Neutrophil (primary cell): ENCODE data around the gene RPS14.

Experiments used
- H3K27ac ChIP-seq: fragments of 200-600 bp; sonication (generic); 2 replicates; pipeline ENCODE4 v1.5.1; 2016; ENCODE audit warnings: mild to moderate bottlenecking, moderate library complexity
- H3K27me3 ChIP-seq: fragments of 200-600 bp; sonication (generic); 2 replicates; pipeline ENCODE4 v1.6.0; 2016; ENCODE audit warnings: mild to moderate bottlenecking
- H3K36me3 ChIP-seq: fragments of 200-600 bp; sonication (generic); 2 replicates; pipeline ENCODE4 v1.5.1; 2017
- H3K4me1 ChIP-seq, 2 experiments: fragments of 200-600 bp in 1 of 2; sonication (generic) in 1 of 2; 1 replicate in 1 of 2; 2 replicates in 1 of 2; pipeline versions ENCODE4 v1.5.1 to v1.6.1; 2013 to 2016; ENCODE audit warnings: low read depth in 1 of 2, low read length in 1 of 2, mild to moderate bottlenecking in 1 of 2, moderate library complexity in 1 of 2; ENCODE audit not compliant: control insufficient read depth in 1 of 2, insufficient read depth in 1 of 2
- H3K4me3 ChIP-seq, 2 experiments: fragments of 200-600 bp in 1 of 2; sonication (generic) in 1 of 2; 1 replicate in 1 of 2; 2 replicates in 1 of 2; pipeline ENCODE4 v1.5.1; 2013 to 2016; ENCODE audit warnings: low read depth in 1 of 2, low read length in 1 of 2, mild to moderate bottlenecking in 1 of 2, moderate library complexity in 1 of 2
- H3K9me3 ChIP-seq: fragments of 200-600 bp; sonication (generic); 2 replicates; pipeline ENCODE4 v1.5.1; 2016
- TF ChIP-seq, protein P1 (sequence below): fragments of 200-600 bp; sonication (generic); IDR thresholded peaks from 2 replicates; pipeline ENCODE4 v1.5.1; 2016; ENCODE audit warnings: antibody characterized with exemption

RPS14 gene

DNA sequence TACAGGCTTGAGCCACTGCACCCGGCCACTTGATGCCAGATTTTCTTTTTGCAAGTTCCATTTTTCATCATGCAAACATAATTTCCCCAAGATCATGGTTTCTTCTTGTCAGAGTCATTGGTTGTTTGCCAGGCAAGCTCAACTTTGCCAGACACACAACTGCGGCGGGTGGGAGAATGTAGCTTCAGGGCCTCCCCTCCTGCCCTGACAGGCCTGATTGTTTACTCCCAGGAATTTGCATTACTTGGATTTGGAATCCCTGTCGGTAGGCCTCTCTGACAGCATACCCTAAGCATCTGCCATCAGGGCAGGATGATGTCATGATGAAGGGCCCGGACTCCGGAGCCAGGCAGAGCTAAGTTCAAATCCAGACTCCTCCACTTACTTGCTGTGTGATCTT, 15.1 kb downstream of the RPS14 start:
- Histone ChIP-seq H3K36me3 (no peaks in the 10 kb centered on the region), H3K27ac (no peak overlapping the region), H3K27me3 (no peaks in the 10 kb centered on the region), H3K4me3 (no peak overlapping the region), H3K4me1 (peaks cover 6 to 7% of the 10 kb centered on the region in 2 experiments), H3K9me3 (no peaks in the 10 kb centered on the region)
- TF ChIP-seq, protein P1, sequence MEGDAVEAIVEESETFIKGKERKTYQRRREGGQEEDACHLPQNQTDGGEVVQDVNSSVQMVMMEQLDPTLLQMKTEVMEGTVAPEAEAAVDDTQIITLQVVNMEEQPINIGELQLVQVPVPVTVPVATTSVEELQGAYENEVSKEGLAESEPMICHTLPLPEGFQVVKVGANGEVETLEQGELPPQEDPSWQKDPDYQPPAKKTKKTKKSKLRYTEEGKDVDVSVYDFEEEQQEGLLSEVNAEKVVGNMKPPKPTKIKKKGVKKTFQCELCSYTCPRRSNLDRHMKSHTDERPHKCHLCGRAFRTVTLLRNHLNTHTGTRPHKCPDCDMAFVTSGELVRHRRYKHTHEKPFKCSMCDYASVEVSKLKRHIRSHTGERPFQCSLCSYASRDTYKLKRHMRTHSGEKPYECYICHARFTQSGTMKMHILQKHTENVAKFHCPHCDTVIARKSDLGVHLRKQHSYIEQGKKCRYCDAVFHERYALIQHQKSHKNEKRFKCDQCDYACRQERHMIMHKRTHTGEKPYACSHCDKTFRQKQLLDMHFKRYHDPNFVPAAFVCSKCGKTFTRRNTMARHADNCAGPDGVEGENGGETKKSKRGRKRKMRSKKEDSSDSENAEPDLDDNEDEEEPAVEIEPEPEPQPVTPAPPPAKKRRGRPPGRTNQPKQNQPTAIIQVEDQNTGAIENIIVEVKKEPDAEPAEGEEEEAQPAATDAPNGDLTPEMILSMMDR, result no peak

DNA sequence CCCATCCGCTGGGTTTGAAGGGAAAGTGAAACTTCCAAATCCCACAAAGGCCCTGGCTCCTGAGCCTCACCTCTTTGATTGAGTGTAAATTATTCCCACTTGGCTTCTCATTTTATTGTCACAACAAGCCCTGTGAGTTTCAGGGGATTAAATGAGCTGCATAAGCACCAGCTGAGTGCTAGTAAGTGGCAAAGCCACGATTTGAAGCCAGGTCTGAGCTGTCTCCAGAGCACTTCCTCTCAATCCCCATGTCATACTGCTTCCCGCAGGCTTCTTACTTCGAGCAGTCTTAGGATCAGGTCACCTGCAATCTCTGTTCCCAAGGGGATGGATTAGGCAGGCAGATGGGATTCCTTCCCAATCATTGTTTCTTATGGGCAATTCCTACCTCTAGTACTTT, 18.0 kb downstream of the RPS14 start:
- no peaks in the 10 kb centered on the region for H3K36me3 ChIP-seq
- TF ChIP-seq, protein P1, result no peak
- no peaks in the 10 kb centered on the region for H3K9me3 ChIP-seq
- peaks cover 4 to 6% of the 10 kb centered on the region in 2 experiments for H3K4me1 ChIP-seq
- no peak overlapping the region for H3K27ac ChIP-seq
- no peak overlapping the region for H3K4me3 ChIP-seq
- no peaks in the 10 kb centered on the region for H3K27me3 ChIP-seq

DNA sequence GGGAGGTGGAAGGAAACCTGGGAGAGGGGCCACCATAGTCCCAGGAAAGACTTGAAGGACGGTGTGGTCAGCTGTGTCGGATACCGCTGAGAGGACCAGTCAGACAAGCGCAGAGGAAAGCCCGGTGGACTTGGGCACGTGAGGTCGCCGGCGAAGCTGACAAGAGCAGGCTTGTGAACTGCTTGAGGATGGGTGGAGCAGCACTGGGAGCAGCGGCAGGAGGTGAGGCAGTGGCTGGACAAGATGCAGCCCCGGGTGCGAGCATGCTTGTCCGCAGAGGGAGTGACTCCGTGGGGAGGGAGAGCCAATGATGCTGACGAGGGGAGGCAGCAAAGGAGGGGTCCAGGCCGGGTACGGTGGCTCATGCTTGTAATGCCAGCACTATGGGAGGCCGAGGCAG, 18.5 kb downstream of the RPS14 start:
- H3K27me3 ChIP-seq, result no peaks in the 10 kb centered on the region
- TF ChIP-seq, protein P1, result no peak
- H3K4me1 ChIP-seq, result peaks cover 0 to under 1% of the 10 kb centered on the region in 2 experiments
- no peaks in the 10 kb centered on the region for H3K36me3 ChIP-seq
- H3K4me3 ChIP-seq, result no peak overlapping the region
- no peaks in the 10 kb centered on the region for H3K9me3 ChIP-seq
- H3K27ac ChIP-seq, result no peak overlapping the region

DNA sequence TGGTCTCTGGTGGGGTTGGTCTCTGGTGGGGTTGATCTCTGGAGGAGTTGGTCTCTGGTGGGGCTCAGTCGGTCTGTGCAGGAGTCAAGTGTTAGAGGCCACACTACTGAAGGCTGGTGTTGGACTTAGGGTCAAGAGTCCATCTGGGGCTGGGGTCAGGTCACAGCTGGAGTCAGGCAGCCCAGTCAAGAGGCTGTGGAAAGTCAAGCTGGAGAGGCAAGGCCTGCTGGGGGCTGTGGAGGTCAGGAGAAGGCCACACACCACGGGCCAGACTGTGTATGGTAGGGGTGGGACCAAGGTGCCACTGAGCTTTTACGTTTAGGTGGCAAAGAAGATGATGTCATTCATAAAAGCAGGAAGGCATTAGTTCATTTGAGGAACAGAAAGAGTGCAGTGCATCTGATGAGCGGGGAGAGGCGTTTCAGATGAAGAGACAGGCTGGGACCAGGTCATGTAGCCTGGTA, 20.1 kb downstream of the RPS14 start:
- Histone ChIP-seq H3K27me3 (no peaks in the 10 kb centered on the region), H3K27ac (no peak overlapping the region), H3K4me1 (no peaks in the 10 kb centered on the region), H3K9me3 (no peaks in the 10 kb centered on the region), H3K4me3 (no peak overlapping the region), H3K36me3 (no peaks in the 10 kb centered on the region)
- TF ChIP-seq, protein P1, result no peak

DNA sequence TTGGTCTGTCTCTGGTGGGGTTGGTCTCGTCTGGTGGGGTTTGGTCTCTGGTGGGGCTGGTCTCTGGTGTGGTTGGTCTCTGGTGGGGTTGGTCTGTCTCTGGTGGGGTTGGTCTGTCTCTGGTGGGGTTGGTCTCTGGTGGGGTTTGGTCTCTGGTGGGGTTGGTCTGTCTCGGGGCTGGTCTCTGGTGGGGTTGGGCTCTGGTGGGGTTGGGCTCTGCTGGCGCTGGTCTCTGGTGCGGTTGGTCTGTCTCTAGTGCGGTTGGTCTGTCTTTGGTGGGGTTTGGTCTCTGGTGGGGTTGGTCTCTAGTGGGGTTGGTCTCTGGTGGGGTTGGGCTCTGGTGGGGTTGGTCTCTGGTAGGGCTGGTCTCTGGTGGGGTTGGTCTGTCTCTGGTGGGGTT, 20.6 kb downstream of the RPS14 start:
- H3K36me3 ChIP-seq, result no peaks in the 10 kb centered on the region
- H3K4me1 ChIP-seq, result no peaks in the 10 kb centered on the region
- no peak overlapping the region for H3K4me3 ChIP-seq
- TF ChIP-seq, protein P1, result no peak
- H3K27ac ChIP-seq, result no peak overlapping the region
- H3K9me3 ChIP-seq, result no peaks in the 10 kb centered on the region
- H3K27me3 ChIP-seq, result no peaks in the 10 kb centered on the region
